ENCODE data around the gene EIF4E3. TPM values are rescaled to one million over a fixed set of nuclear protein-coding genes. Genes with fewer than 3 reads are reported as not detected.

Gene EIF4E3
- total and polyA plus RNA-seq, 2 donors (not counting 1 experiment from before 2014, with no cell fraction given): 1.8 to 12.8 TPM

- DNase-seq (ENCODE audit: low read depth in 2 of 2): peak in 1 of 2 donors; percentile 78
These were observed 17.6 kb downstream of the EIF4E3 start for GRCh38 chr3:71707595-71707994.

DNA sequence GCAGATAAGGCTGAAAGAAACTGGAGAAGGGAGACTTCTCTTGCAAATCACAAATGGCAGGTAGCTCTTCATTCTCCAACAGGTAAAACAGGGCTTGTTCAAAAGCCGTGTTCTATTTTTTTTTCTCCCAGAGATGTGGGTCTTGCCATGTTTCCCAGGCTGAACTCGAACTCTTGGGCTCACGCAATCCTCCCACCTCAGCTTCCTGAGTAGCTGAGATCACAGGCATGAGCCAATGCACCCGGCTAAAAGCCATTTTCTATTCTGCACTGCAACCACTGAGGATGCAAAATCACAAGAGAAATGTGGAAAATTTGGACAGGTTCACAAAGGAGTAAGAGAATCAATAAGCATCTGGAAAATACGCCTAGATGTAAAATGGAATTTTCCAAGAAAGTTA is 19.5 kb downstream of the EIF4E3 start:
- Histone ChIP-seq H3K79me2 (ENCODE audit: control insufficient read depth, insufficient read depth, low read length) (no peaks in the 10 kb centered on the region), H3K27ac (ENCODE audit: insufficient read depth, low read length) (no peak overlapping the region), H3K4me1 (ENCODE audit: control insufficient read depth, extremely low read depth, insufficient read depth, low read length) (no peaks in the 10 kb centered on the region), H3K36me3 (ENCODE audit: control insufficient read depth, insufficient read depth, low read length) (no peaks in the 10 kb centered on the region), H3K9ac (ENCODE audit: insufficient read depth, low read length) (no peak overlapping the region), H3K9me3 (ENCODE audit: control insufficient read depth, insufficient read depth, low read depth, low read length) (no peaks in the 10 kb centered on the region), H3K4me3 (replicated peaks in 1 of 4; ENCODE audit: control extremely low read depth in 1 of 4, insufficient read depth in 1 of 4, low read depth in 3 of 4, low read length in 4 of 4) (no peak overlapping the region), H3K4me2 (ENCODE audit: extremely low read depth, insufficient read depth, low read length) (no peak overlapping the region), H2AFZ (ENCODE audit: low read length) (no peak overlapping the region), H3K27me3 (ENCODE audit: control insufficient read depth, insufficient read depth, low read length) (no peaks in the 10 kb centered on the region), H4K20me1 (ENCODE audit: control insufficient read depth, extremely low read depth, insufficient read depth, low read length) (no peaks in the 10 kb centered on the region)
- TF ChIP-seq EZH2 (IDR thresholded peaks at IDR 0.05; ENCODE audit: low read length, missing control alignments) (no peak), CTCF (conservative IDR thresholded peaks at IDR 0.05 in 1 of 2, IDR thresholded peaks at IDR 0.05 in 1 of 2; ENCODE audit: low read depth in 1 of 2, low read length in 2 of 2) (no peak)
- DNase-seq (ENCODE audit: low read depth in 2 of 2): no peak

More at GRCh38 chr3:71707595-71707994, 17.6 kb downstream of the EIF4E3 start:
- H3K27ac ChIP-seq (ENCODE audit: insufficient read depth, low read length): no peak overlapping the region
- H3K79me2 ChIP-seq (ENCODE audit: control insufficient read depth, insufficient read depth, low read length): no peaks in the 10 kb centered on the region
- no peak overlapping the region for H2AFZ ChIP-seq (ENCODE audit: low read length)
- no peak overlapping the region for H3K4me2 ChIP-seq (ENCODE audit: extremely low read depth, insufficient read depth, low read length)
- H3K9me3 ChIP-seq (ENCODE audit: control insufficient read depth, insufficient read depth, low read depth, low read length): no peaks in the 10 kb centered on the region
- TF ChIP-seq CTCF (conservative IDR thresholded peaks at IDR 0.05 in 1 of 2, IDR thresholded peaks at IDR 0.05 in 1 of 2; ENCODE audit: low read depth in 1 of 2, low read length in 2 of 2) (no peak), EZH2 (IDR thresholded peaks at IDR 0.05; ENCODE audit: low read length, missing control alignments) (no peak)
- no peaks in the 10 kb centered on the region for H3K36me3 ChIP-seq (ENCODE audit: control insufficient read depth, insufficient read depth, low read length)
- no peaks in the 10 kb centered on the region for H4K20me1 ChIP-seq (ENCODE audit: control insufficient read depth, extremely low read depth, insufficient read depth, low read length)
- H3K4me3 ChIP-seq (replicated peaks in 1 of 4; ENCODE audit: control extremely low read depth in 1 of 4, insufficient read depth in 1 of 4, low read depth in 3 of 4, low read length in 4 of 4): no peak overlapping the region
- no peak overlapping the region for H3K9ac ChIP-seq (ENCODE audit: insufficient read depth, low read length)
- no peaks in the 10 kb centered on the region for H3K27me3 ChIP-seq (ENCODE audit: control insufficient read depth, insufficient read depth, low read length)
- no peaks in the 10 kb centered on the region for H3K4me1 ChIP-seq (ENCODE audit: control insufficient read depth, extremely low read depth, insufficient read depth, low read length)

GRCh38 chr3:71704915-71705314 is 20.3 kb downstream of the EIF4E3 start:
- Histone ChIP-seq H3K79me2 (ENCODE audit: control insufficient read depth, insufficient read depth, low read length) (no peaks in the 10 kb centered on the region), H3K4me2 (ENCODE audit: extremely low read depth, insufficient read depth, low read length) (no peak overlapping the region), H3K9me3 (ENCODE audit: control insufficient read depth, insufficient read depth, low read depth, low read length) (no peaks in the 10 kb centered on the region), H2AFZ (ENCODE audit: low read length) (no peak overlapping the region), H3K36me3 (ENCODE audit: control insufficient read depth, insufficient read depth, low read length) (no peaks in the 10 kb centered on the region), H4K20me1 (ENCODE audit: control insufficient read depth, extremely low read depth, insufficient read depth, low read length) (no peaks in the 10 kb centered on the region), H3K27me3 (ENCODE audit: control insufficient read depth, insufficient read depth, low read length) (no peaks in the 10 kb centered on the region), H3K27ac (ENCODE audit: insufficient read depth, low read length) (no peak overlapping the region), H3K9ac (ENCODE audit: insufficient read depth, low read length) (no peak overlapping the region), H3K4me3 (replicated peaks in 1 of 4; ENCODE audit: control extremely low read depth in 1 of 4, insufficient read depth in 1 of 4, low read depth in 3 of 4, low read length in 4 of 4) (no peak overlapping the region), H3K4me1 (ENCODE audit: control insufficient read depth, extremely low read depth, insufficient read depth, low read length) (no peaks in the 10 kb centered on the region)
- TF ChIP-seq EZH2 (IDR thresholded peaks at IDR 0.05; ENCODE audit: low read length, missing control alignments) (no peak), CTCF (conservative IDR thresholded peaks at IDR 0.05 in 1 of 2, IDR thresholded peaks at IDR 0.05 in 1 of 2; ENCODE audit: low read depth in 1 of 2, low read length in 2 of 2) (no peak)
- no peak for DNase-seq (ENCODE audit: low read depth in 2 of 2)
